ENCODE results near the gene XPNPEP3.
"Not testable (repeated sequence)": the region's sequence is repeated elsewhere in the genome, so short reads cannot be mapped to it uniquely, and the experiment has no call there.

Gene XPNPEP3

DNA sequence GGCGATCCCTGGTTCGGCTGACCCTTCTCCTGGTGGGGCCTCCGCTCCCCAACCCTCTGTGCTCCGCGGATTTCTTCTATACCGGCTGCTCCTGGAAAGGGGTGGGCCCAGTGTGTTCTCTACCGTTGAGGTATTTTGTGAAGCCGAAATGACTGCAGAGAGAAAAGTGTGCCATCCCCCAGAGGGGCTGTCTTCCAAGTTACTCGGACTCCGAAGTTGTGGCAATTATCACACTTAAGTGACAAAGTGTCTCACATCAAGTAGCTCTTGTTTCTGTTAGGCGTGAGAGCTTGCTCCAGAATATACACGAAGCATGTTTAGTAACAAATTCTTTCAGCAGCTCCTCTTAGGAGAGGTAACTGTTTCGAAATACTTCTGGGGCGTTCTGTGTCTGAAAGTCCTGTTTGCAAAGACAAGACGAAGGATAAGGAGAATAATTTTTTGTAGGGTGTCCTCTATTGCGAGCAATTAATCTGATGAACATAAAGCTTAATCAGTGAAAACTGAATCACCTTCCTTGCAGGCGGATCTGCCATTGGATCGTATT, 434 bp downstream of the XPNPEP3 start:
- no peaks in the 10 kb centered on the region for H3K9me3 ChIP-seq (ENCODE audit: control insufficient read depth, low read length)
- DNase-seq, result no peak
- H3K27ac ChIP-seq (ENCODE audit: insufficient read depth, low read length, poor library complexity, severe bottlenecking), result peak overlapping the region; percentile 95
- no peaks in the 10 kb centered on the region for H3K36me3 ChIP-seq (ENCODE audit: control insufficient read depth, insufficient read depth, low read length)
- H3K4me3 ChIP-seq (ENCODE audit: insufficient read depth, low read depth, low read length, poor library complexity, severe bottlenecking), result peak overlapping the region; percentile 87
- no peaks in the 10 kb centered on the region for H3K27me3 ChIP-seq (replicated peaks; ENCODE audit: control insufficient read depth, insufficient read depth, low read length, poor library complexity, severe bottlenecking)
- H3K4me1 ChIP-seq (ENCODE audit: control insufficient read depth, insufficient read depth, low read length, poor library complexity, severe bottlenecking), result peaks cover 24% of the 10 kb centered on the region

DNA sequence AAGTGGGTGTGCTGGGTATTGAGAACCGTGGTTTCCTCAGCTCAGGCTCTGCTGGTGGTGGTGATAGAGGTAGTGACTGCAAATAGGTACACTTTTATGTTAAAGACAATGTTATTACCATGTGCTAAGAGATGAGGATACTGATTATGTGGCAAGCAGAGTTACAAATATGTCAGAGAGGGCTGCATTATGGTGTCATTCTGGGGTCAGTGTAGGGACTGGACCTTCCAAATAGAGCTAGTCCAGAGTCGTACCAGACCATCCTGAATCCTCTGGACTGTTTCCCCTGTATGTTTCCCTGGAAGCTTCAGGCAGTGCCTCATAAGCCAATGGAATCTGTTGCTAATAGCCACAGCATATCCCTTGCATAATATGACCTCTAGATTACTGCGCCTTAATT, 5.1 kb downstream of the XPNPEP3 start, which contains the start of gene DNAJB7:
TSS of gene DNAJB7 (minus strand) at position 101 of the 400 bp plus-strand sequence. CDS start 119 bp downstream, outside the sequence.
- no peak within 1 kb of the TSS for H3K4me3 ChIP-seq (ENCODE audit: insufficient read depth, low read depth, low read length, poor library complexity, severe bottlenecking)
- no peaks in the 10 kb centered on the region for H3K36me3 ChIP-seq (ENCODE audit: control insufficient read depth, insufficient read depth, low read length)
- H3K27me3 ChIP-seq (replicated peaks; ENCODE audit: control insufficient read depth, insufficient read depth, low read length, poor library complexity, severe bottlenecking), result no peaks in the 10 kb centered on the region
- peaks cover 10% of the 10 kb centered on the region for H3K4me1 ChIP-seq (ENCODE audit: control insufficient read depth, insufficient read depth, low read length, poor library complexity, severe bottlenecking)
- no peak for DNase-seq
- H3K9me3 ChIP-seq (ENCODE audit: control insufficient read depth, low read length), result no peaks in the 10 kb centered on the region
- H3K27ac ChIP-seq (ENCODE audit: insufficient read depth, low read length, poor library complexity, severe bottlenecking), result no peak within 1 kb of the TSS

GRCh38 chr22:40862537-40862936, 5.6 kb downstream of the XPNPEP3 start:
- Histone ChIP-seq H3K4me3 (ENCODE audit: insufficient read depth, low read depth, low read length, poor library complexity, severe bottlenecking) (no peak overlapping the region), H3K4me1 (ENCODE audit: control insufficient read depth, insufficient read depth, low read length, poor library complexity, severe bottlenecking) (peaks cover 6% of the 10 kb centered on the region), H3K36me3 (ENCODE audit: control insufficient read depth, insufficient read depth, low read length) (no peaks in the 10 kb centered on the region), H3K27me3 (replicated peaks; ENCODE audit: control insufficient read depth, insufficient read depth, low read length, poor library complexity, severe bottlenecking) (no peaks in the 10 kb centered on the region), H3K9me3 (ENCODE audit: control insufficient read depth, low read length) (no peaks in the 10 kb centered on the region), H3K27ac (ENCODE audit: insufficient read depth, low read length, poor library complexity, severe bottlenecking) (no peak overlapping the region)
- no peak for DNase-seq

DNA sequence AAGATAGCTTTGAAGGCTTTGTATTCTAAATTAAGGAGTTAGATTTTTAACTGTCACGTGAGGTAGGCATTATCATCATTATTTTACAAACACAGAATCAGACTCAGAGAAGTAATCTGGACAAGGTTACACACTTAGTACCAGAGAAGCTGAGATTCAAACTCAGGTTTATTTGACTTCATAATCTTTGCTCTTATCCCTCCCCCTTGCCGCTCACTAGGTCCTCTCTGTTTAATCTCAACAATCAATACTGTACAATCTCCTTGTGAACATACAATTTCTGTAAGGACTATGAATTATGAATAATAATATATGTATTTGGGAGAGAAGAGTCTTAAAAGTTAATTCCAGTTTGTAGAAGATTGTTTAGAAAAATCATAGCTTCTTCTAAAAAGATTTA, 10.2 kb downstream of the XPNPEP3 start:
- no peak for DNase-seq
- Histone ChIP-seq H3K36me3 (ENCODE audit: control insufficient read depth, insufficient read depth, low read length) (peaks cover 2% of the 10 kb centered on the region), H3K27me3 (replicated peaks; ENCODE audit: control insufficient read depth, insufficient read depth, low read length, poor library complexity, severe bottlenecking) (no peaks in the 10 kb centered on the region), H3K4me1 (ENCODE audit: control insufficient read depth, insufficient read depth, low read length, poor library complexity, severe bottlenecking) (no peaks in the 10 kb centered on the region), H3K27ac (ENCODE audit: insufficient read depth, low read length, poor library complexity, severe bottlenecking) (no peak overlapping the region), H3K4me3 (ENCODE audit: insufficient read depth, low read depth, low read length, poor library complexity, severe bottlenecking) (no peak overlapping the region), H3K9me3 (ENCODE audit: control insufficient read depth, low read length) (no peaks in the 10 kb centered on the region)

GRCh38 chr22:40868379-40868778, 11.4 kb downstream of the XPNPEP3 start:
- H3K27ac ChIP-seq (ENCODE audit: insufficient read depth, low read length, poor library complexity, severe bottlenecking); H3K36me3 ChIP-seq (ENCODE audit: control insufficient read depth, insufficient read depth, low read length); H3K4me3 ChIP-seq (ENCODE audit: insufficient read depth, low read depth, low read length, poor library complexity, severe bottlenecking); H3K9me3 ChIP-seq (ENCODE audit: control insufficient read depth, low read length); H3K4me1 ChIP-seq (ENCODE audit: control insufficient read depth, insufficient read depth, low read length, poor library complexity, severe bottlenecking); H3K27me3 ChIP-seq (replicated peaks; ENCODE audit: control insufficient read depth, insufficient read depth, low read length, poor library complexity, severe bottlenecking); DNase-seq: not testable (repeated sequence)

DNA sequence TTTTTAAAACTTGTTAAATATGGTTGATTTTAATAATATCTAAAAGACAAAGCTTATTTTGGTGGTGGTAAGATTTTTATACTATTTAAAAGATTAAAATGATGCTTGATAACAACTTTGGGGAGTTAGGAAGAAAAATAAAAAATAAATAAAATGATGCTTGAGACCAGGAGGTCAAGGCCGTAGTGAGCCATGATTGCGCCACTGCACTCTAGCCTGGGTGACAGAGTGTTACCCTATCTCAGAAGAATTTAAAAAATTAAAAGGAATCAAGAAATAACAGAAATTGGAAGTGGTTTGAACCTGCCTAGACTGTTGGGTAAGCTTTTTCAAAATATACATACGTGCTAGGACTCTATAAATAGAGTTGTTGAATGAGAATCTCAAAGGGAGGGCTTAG, 17.1 kb downstream of the XPNPEP3 start:
- H3K4me3 ChIP-seq (ENCODE audit: insufficient read depth, low read depth, low read length, poor library complexity, severe bottlenecking), result no peak overlapping the region
- no peak for DNase-seq
- H3K27me3 ChIP-seq (replicated peaks; ENCODE audit: control insufficient read depth, insufficient read depth, low read length, poor library complexity, severe bottlenecking), result no peaks in the 10 kb centered on the region
- H3K27ac ChIP-seq (ENCODE audit: insufficient read depth, low read length, poor library complexity, severe bottlenecking), result no peak overlapping the region
- peaks cover 3% of the 10 kb centered on the region for H3K36me3 ChIP-seq (ENCODE audit: control insufficient read depth, insufficient read depth, low read length)
- no peaks in the 10 kb centered on the region for H3K4me1 ChIP-seq (ENCODE audit: control insufficient read depth, insufficient read depth, low read length, poor library complexity, severe bottlenecking)
- no peaks in the 10 kb centered on the region for H3K9me3 ChIP-seq (ENCODE audit: control insufficient read depth, low read length)

- Histone ChIP-seq H3K4me3 (ENCODE audit: insufficient read depth, low read depth, low read length, poor library complexity, severe bottlenecking) (no peak overlapping the region), H3K27ac (ENCODE audit: insufficient read depth, low read length, poor library complexity, severe bottlenecking) (no peak overlapping the region), H3K9me3 (ENCODE audit: control insufficient read depth, low read length) (no peaks in the 10 kb centered on the region), H3K4me1 (ENCODE audit: control insufficient read depth, insufficient read depth, low read length, poor library complexity, severe bottlenecking) (no peaks in the 10 kb centered on the region), H3K27me3 (replicated peaks; ENCODE audit: control insufficient read depth, insufficient read depth, low read length, poor library complexity, severe bottlenecking) (no peaks in the 10 kb centered on the region), H3K36me3 (ENCODE audit: control insufficient read depth, insufficient read depth, low read length) (peaks cover 3% of the 10 kb centered on the region)
- DNase-seq, result no peak
Measured at GRCh38 chr22:40875111-40875510, 18.2 kb downstream of the XPNPEP3 start.

GRCh38 chr22:40876907-40877306, 20.0 kb downstream of the XPNPEP3 start:
- Histone ChIP-seq H3K4me3 (ENCODE audit: insufficient read depth, low read depth, low read length, poor library complexity, severe bottlenecking) (no peak overlapping the region), H3K27me3 (replicated peaks; ENCODE audit: control insufficient read depth, insufficient read depth, low read length, poor library complexity, severe bottlenecking) (no peaks in the 10 kb centered on the region), H3K9me3 (ENCODE audit: control insufficient read depth, low read length) (no peaks in the 10 kb centered on the region), H3K36me3 (ENCODE audit: control insufficient read depth, insufficient read depth, low read length) (peaks cover 8% of the 10 kb centered on the region), H3K4me1 (ENCODE audit: control insufficient read depth, insufficient read depth, low read length, poor library complexity, severe bottlenecking) (no peaks in the 10 kb centered on the region), H3K27ac (ENCODE audit: insufficient read depth, low read length, poor library complexity, severe bottlenecking) (no peak overlapping the region)
- DNase-seq, result no peak

DNA sequence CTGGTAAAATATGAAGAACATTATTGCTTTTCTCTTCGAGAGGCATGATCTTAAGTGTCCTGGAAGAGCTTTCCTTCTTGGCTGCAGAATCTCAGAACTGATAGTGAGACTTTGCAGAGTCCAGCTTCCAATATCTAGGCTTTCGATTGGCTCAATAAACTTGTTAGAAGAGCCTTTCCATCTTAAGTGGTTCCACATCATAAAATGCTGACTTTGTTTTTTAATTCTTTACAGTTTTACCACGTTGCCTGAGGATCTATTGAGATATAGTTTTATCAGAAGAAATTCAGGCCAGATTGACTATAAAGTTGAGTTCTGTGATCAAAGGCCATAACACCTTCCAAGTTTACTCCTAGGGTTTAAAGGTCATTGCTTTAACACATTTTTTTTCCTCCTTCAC, 20.5 kb downstream of the XPNPEP3 start:
- no peak for DNase-seq
- H3K4me3 ChIP-seq (ENCODE audit: insufficient read depth, low read depth, low read length, poor library complexity, severe bottlenecking), result no peak overlapping the region
- no peaks in the 10 kb centered on the region for H3K27me3 ChIP-seq (replicated peaks; ENCODE audit: control insufficient read depth, insufficient read depth, low read length, poor library complexity, severe bottlenecking)
- no peaks in the 10 kb centered on the region for H3K4me1 ChIP-seq (ENCODE audit: control insufficient read depth, insufficient read depth, low read length, poor library complexity, severe bottlenecking)
- H3K27ac ChIP-seq (ENCODE audit: insufficient read depth, low read length, poor library complexity, severe bottlenecking), result no peak overlapping the region
- no peaks in the 10 kb centered on the region for H3K9me3 ChIP-seq (ENCODE audit: control insufficient read depth, low read length)
- peaks cover 11% of the 10 kb centered on the region for H3K36me3 ChIP-seq (ENCODE audit: control insufficient read depth, insufficient read depth, low read length)

DNA sequence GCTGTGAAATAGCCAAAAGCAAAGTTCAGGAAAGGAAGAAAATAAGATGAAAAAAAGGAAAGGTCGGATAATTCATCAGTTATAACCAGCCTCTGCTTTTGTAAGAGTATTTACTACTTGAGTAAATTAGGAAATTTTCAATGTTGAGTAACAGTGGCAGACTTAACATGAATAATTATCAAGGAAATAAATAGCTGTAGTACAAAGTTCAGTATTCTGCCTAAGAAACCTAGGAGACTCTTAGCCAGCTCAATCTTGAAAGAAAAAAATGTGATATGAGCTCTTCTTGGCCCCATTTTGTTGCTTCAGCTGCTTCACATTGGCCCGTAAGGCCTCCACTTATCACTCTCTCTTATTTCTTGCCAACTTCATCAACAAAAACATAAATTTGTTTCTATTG, 22.0 kb downstream of the XPNPEP3 start:
- H3K27ac ChIP-seq (ENCODE audit: insufficient read depth, low read length, poor library complexity, severe bottlenecking), result no peak overlapping the region
- peaks cover 19% of the 10 kb centered on the region for H3K36me3 ChIP-seq (ENCODE audit: control insufficient read depth, insufficient read depth, low read length)
- no peak overlapping the region for H3K4me3 ChIP-seq (ENCODE audit: insufficient read depth, low read depth, low read length, poor library complexity, severe bottlenecking)
- no peaks in the 10 kb centered on the region for H3K9me3 ChIP-seq (ENCODE audit: control insufficient read depth, low read length)
- H3K27me3 ChIP-seq (replicated peaks; ENCODE audit: control insufficient read depth, insufficient read depth, low read length, poor library complexity, severe bottlenecking), result no peaks in the 10 kb centered on the region
- no peak for DNase-seq
- H3K4me1 ChIP-seq (ENCODE audit: control insufficient read depth, insufficient read depth, low read length, poor library complexity, severe bottlenecking), result no peaks in the 10 kb centered on the region
